Lower leg skin (tissue), 3 donors: ENCODE data around the gene WNT7A.

Experiments used
- CTCF ChIP-seq, 3 donors: fragments of 450-650 bp; IDR thresholded peaks; one replicate each; pipeline ENCODE4 v1.5.1; 2016; ENCODE audit warnings: antibody characterized with exemption in 3 of 3, mild to moderate bottlenecking in 3 of 3, moderate library complexity in 2 of 3
- POLR2A ChIP-seq, 2 donors: fragments of 450-650 bp; IDR thresholded peaks; one replicate each; pipeline ENCODE4 v1.6.1; 2016 to 2017; ENCODE audit warnings: antibody characterized with exemption in 2 of 2, mild to moderate bottlenecking in 1 of 2, moderate library complexity in 1 of 2

- no peak for TF ChIP-seq CTCF (IDR thresholded peaks at IDR 0.05)
- TF ChIP-seq POLR2A (IDR thresholded peaks at IDR 0.05) = no peak
Observed at GRCh38 chr3:13876451-13877100, 3.3 kb downstream of the WNT7A start.
